ENCODE data around the gene LPAR1.

Gene LPAR1

GRCh38 chr9:111037356-111037707 lies 938 bp downstream of the LPAR1 start:
- no peak for DNase-seq (ENCODE audit: low read depth)

DNA sequence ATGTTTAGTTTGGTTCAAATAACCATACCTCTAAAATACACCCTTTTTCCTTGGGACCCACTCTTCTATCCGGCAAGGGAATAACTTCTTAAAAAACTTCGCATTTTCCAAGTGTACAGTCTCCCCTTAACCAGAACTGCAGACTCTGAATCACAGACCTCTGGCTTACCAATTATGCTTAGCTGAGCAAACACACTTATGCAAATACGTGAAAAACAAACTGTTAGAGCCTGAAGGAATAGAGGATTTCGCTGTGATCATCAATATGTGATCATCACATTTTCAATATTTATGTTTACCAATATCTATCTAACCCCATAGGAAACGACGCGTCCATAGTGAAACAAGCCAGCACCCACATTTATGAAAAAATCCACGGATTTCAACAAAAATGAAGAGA lies 1.3 kb downstream of the LPAR1 start:
- no peak for DNase-seq (ENCODE audit: low read depth)

DNA sequence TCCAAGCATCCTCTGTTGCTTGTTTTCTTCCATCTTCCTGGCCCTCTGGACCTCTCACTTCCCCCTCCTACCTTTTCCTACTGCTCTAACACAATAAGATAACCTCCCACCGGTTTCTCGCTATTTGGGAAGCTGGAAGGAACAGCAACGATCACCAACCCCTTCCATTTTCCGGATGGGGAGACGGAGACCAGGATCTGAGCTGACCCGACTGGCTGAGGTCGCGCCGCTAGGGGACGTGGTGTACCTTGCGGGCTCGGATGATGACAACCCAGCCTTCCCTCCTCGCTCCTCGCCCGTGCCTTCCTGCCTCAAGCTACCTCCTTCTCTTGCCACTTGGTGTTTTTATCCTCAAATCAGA lies 1.9 kb downstream of the LPAR1 start:
- no peak for DNase-seq (ENCODE audit: low read depth)

DNA sequence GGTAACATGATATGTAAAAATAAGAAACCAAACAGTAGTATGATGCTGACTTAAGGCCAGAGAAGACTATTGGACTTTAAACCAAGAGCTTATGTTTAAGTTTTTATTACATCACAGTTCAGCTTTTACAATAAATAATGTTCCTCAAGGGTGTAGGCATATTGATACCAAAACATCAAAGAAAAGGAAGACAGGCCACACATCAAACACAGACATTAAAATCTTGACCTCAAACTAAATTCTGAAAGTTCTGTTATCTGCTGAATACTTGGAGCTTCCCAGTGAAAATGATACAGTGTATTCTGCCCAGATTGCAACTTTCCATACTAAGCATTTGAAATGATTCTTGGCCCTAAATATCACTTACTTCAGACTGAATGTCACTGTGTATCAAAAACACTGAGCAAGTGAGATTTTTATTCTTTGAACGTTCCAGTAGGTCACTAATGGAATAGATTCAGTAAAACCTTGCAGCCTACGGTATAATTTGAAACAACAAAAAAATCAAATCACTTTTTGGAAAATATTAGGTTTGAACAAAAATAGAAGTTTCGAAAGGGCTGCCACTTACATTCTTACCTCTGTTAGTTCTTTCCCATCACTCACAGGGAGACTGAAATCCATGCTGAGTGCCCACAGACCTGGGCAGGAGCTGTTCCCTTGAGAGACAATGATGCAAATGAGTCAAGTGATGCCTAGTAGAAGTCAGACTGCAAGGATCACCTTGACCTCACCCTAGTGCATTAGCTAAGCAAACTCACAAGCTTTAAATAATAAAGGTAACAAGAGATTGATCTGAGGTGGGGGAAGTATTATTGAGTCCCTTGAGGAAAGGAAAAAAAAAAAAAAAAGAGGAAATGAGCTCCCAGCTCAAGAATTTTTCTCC lies 2.5 kb downstream of the LPAR1 start:
- DNase-seq (ENCODE audit: low read depth), result no peak

DNA sequence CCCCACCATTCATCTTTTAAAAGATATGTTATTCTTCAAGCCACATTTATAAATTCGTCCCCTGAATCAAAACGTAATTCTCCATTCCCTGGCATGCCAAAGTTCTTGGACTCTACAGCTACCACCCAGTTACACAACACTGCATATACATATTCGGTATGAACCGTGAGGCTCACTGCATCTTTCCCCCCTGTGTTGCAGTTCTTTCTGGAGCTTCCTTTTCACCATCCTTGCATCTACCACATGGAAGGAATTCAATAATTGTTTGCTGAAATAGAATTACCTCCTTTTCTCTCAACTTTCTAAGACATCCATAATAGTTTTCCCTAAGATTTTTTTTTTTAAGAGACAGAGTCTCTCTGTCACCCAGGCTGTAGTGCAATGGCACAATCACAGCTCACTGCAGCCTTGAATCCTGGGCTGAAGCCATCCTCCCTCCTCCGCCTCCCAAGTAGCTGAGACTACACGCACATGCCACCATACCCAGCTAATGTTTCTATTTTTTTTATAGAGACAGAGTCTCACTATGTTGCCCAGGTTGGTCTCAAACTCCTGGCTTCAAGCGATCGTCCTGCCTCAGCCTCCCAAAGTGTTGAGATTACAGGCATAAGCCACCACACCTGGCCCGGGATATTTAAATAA lies 3.3 kb downstream of the LPAR1 start:
- no peak for DNase-seq (ENCODE audit: low read depth)

- no peak for DNase-seq (ENCODE audit: low read depth)
These were observed 3.9 kb downstream of the LPAR1 start for GRCh38 chr9:111034170-111034897.

- DNase-seq (ENCODE audit: low read depth), result no peak
These were observed 7.8 kb downstream of the LPAR1 start for GRCh38 chr9:111030492-111030891.

DNA sequence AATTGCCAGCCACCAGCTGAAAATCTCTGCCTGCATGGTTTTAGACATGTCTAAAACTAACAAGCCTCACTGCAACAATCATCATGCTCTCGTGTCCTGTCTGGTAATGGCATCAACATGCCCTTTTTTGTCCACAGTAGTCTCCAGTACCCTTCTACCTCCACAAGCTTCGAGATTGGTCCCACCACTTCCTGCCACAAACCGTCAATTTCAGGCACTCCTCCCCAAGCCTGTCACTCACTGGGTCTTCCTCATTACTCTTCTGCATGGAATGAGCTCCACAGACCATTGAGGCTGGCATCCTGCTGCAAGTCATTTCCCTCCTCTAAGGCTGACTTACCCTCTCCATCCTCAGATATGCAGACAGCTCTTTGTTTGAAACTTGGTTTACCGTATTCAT lies 9.0 kb downstream of the LPAR1 start:
- no peak for DNase-seq (ENCODE audit: low read depth)

GRCh38 chr9:111027798-111028197 lies 10.5 kb downstream of the LPAR1 start:
- DNase-seq (ENCODE audit: low read depth), result no peak

DNA sequence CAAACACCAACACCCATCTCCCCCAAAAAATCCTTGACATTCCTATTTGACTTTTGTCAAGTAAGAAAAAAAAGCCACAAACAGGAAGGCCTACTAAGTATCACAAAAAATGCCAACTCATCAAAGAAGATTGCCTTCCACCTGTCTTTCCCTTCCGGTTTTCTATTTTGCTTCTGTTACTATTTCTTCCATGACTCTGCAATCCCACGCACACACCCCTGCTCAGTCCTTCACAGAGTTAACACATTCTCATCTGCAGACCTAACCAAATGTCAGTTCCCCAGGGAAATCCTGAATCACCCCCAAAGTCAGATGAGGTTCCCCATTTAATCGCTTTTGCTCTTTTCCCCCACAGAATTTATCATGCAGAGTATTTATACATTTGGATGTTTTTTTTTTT lies 15.1 kb downstream of the LPAR1 start:
- no peak for DNase-seq (ENCODE audit: low read depth)

- no peak for DNase-seq (ENCODE audit: low read depth)
These were observed 17.7 kb downstream of the LPAR1 start for GRCh38 chr9:111020594-111020993.

- no peak for DNase-seq (ENCODE audit: low read depth)
These were observed 21.7 kb downstream of the LPAR1 start for GRCh38 chr9:111016426-111017045.

GRCh38 chr9:111016016-111016415 lies 22.3 kb downstream of the LPAR1 start:
- no peak for DNase-seq (ENCODE audit: low read depth)

DNA sequence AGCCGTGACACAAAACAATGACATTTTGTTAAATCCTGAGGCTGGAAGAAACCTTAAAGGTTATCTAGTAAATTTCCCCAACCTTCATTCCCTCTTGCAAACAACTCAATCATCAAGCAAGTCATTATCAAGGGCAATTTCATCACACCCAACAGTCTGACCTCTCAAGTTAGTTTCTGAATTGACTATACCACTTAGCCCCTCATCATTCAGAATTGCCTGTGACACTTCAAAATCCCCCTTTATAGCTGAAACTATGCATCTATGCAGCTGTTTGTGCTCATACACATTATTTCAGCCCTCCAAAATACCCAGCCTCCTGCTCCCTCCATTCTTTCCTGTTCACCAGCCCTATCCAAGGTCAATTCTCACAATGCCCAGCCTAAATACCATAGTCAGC lies 24.6 kb downstream of the LPAR1 start:
- no peak for DNase-seq (ENCODE audit: low read depth)

DNA sequence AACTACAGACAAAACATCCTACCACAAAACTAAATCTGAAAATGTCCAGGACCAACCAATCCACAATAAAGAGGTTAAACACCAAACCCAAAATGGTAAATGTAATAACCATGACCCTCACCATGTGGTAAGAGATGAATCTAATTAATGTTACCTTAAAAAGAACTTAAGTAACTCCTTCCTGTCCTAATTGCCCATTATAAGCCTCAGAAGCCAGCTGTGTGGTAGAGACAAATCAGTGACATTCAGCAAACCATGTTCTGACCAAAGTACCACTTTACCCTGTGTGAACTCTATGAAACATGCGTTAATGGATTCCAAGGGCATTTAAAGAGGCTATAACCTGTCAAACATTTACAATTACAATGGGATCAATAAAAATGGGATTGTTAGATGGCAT lies 25.0 kb downstream of the LPAR1 start:
- DNase-seq (ENCODE audit: low read depth), result no peak

- no peak for DNase-seq (ENCODE audit: low read depth)
These were observed 29.9 kb downstream of the LPAR1 start for GRCh38 chr9:111008158-111009075.

- DNase-seq (ENCODE audit: low read depth), result no peak
These were observed 32.4 kb downstream of the LPAR1 start for GRCh38 chr9:111005746-111006470.

- no peak for DNase-seq (ENCODE audit: low read depth)
These were observed 33.3 kb downstream of the LPAR1 start for GRCh38 chr9:111004936-111005335.

DNA sequence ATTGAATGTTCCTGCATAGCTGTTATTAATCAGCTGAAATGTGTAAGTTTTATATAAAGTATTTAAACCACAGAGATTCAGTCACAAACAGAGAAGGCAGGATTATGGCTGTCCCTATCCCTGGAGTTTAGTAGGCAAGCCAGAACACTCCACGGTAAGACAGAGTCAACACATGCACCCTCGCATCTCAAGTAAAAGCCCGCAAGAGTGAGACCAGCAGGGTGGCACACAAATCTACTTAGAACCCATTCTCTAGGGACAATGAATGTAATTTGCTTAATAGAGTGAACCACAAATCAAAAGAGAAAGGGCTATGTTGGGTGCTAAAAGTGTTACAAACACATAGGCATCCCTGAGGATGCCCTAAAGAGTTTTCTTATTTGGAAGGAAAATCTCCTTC lies 35.1 kb downstream of the LPAR1 start:
- DNase-seq (ENCODE audit: low read depth), result no peak

- no peak for DNase-seq (ENCODE audit: low read depth)
These were observed 36.7 kb downstream of the LPAR1 start for GRCh38 chr9:111001526-111001925.

DNA sequence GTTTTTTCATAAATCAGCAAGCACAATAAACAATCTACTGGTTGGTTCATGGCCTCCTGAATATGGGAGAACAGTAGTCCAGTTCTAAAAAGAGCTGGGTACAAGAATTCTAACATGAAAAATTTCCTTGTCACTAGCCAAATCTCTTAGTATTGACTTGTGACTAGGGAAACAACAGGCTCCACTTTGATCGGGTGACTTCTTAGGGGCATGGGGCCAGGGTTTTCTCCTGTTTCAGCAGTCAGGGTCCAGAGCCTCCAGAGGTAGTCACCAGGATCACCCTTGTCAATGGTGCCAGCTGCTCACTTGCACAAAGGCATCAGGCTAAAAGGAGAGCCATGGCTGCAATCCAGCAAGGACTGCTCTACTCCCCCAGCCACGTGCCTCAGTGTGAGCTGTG lies 38.1 kb downstream of the LPAR1 start:
- no peak for DNase-seq (ENCODE audit: low read depth)
